HFF-Myc (cell line): Measurements from ENCODE around the gene TFDP2.

Source experiments
- DNase-seq: peaks from one replicate; pipeline ENCODE4 v3.0.0-alpha.2; 2011; ENCODE audit warnings: low read depth; ENCODE audit errors: extremely low read depth
- H3K4me3 ChIP-seq: replicated peaks from 2 replicates; pipeline ENCODE4 v1.5.1; 2011; ENCODE audit warnings: low read depth, mild to moderate bottlenecking, control low read depth, low read length
- CTCF ChIP-seq: IDR thresholded peaks from 2 replicates; pipeline ENCODE4 v1.5.1; 2012; ENCODE audit warnings: mild to moderate bottlenecking, low read depth, low read length, control low read depth; ENCODE audit errors: missing control alignments

The TFDP2 gene

GRCh38 chr3:142053244-142053643, 96.1 kb downstream of the TFDP2 start:
- H3K4me3 ChIP-seq, result no peak overlapping the region
- no peak for DNase-seq
- no peak for TF ChIP-seq CTCF

- no peak for TF ChIP-seq CTCF
- DNase-seq, result no peak
- no peak overlapping the region for H3K4me3 ChIP-seq
Observed at GRCh38 chr3:142051351-142051750, 98.0 kb downstream of the TFDP2 start.

- TF ChIP-seq CTCF, result no peak
- no peak for DNase-seq
Observed at GRCh38 chr3:142047021-142047369, 102.3 kb downstream of the TFDP2 start.

GRCh38 chr3:142046320-142047020, 102.9 kb downstream of the TFDP2 start:
- TF ChIP-seq CTCF, result no peak
- no peak for DNase-seq
- no peak overlapping the region for H3K4me3 ChIP-seq

More at GRCh38 chr3:142047021-142047369, 102.3 kb downstream of the TFDP2 start:
- H3K4me3 ChIP-seq, result no peak overlapping the region

GRCh38 chr3:142040941-142041491, 108.3 kb downstream of the TFDP2 start:
- no peak for TF ChIP-seq CTCF
- no peak overlapping the region for H3K4me3 ChIP-seq
- no peak for DNase-seq

- no peak for TF ChIP-seq CTCF
- no peak for DNase-seq
Observed at GRCh38 chr3:142035308-142035922, 113.9 kb downstream of the TFDP2 start.

GRCh38 chr3:142033292-142033691, 116.1 kb downstream of the TFDP2 start:
- no peak for DNase-seq
- TF ChIP-seq CTCF, result no peak

More at GRCh38 chr3:142035308-142035922, 113.9 kb downstream of the TFDP2 start:
- H3K4me3 ChIP-seq, result no peak overlapping the region

More at GRCh38 chr3:142033292-142033691, 116.1 kb downstream of the TFDP2 start:
- no peak overlapping the region for H3K4me3 ChIP-seq
